GM12801 (cell line): ENCODE results near the gene OR5H15.

ENCODE experiments used
- CTCF ChIP-seq: IDR thresholded peaks from one replicate; pipeline ENCODE4 v1.5.1; 2011; ENCODE audit warnings: control low read depth; ENCODE audit not compliant: insufficient read length; ENCODE audit errors: extremely low read depth

Gene OR5H15

GRCh38 chr3:98166396-98166795 is at the start of gene OR5H15:
Gene OR5H15 (plus strand): TSS chr3:98166696. CDS start chr3:98168700, 2,004 bp downstream.
- no peak for TF ChIP-seq CTCF

- TF ChIP-seq CTCF, result no peak
These were observed 36.1 kb upstream of the OR5H15 start, which contains the start of gene OR5H1 for GRCh38 chr3:98130421-98130820. Gene OR5H1 (plus strand): TSS chr3:98130721. CDS start chr3:98132698, 1,977 bp downstream.

- no peak for TF ChIP-seq CTCF
These were observed 29.9 kb upstream of the OR5H15 start for GRCh38 chr3:98136631-98137030.

- TF ChIP-seq CTCF, result no peak
These were observed 26.0 kb upstream of the OR5H15 start for GRCh38 chr3:98140531-98140930.

- no peak for TF ChIP-seq CTCF
These were observed 19.3 kb upstream of the OR5H15 start, which contains the start of gene OR5H14 for GRCh38 chr3:98147179-98147578. Gene OR5H14 (plus strand): TSS chr3:98147479. CDS start chr3:98149386, 1,907 bp downstream.

- no peak for TF ChIP-seq CTCF
These were observed 17.7 kb upstream of the OR5H15 start for GRCh38 chr3:98148751-98149150.

GRCh38 chr3:98151241-98151640 is 15.3 kb upstream of the OR5H15 start:
- TF ChIP-seq CTCF, result no peak
